Measurements from ENCODE around the gene ZNF408.

DNA sequence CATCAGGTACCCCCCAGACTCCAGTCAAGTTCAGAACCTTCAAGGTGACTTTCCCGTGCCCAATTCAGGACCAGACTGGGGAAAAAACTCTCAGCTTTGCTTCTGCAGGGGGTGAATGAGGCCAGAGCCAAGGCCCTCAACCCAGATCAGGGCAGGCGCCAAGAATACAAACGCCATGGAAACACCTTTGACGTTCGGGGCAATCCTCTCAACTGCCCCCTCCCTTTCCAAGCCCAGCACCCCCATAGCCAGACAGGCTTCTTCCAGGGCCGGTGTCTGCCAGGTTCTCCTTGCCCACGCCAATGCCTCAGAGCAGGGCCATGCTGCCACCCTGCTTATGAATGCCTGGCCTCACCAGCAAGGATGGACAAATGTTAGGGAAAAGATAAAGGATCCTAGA is 6.2 kb upstream of the ZNF408 start:
- TF ChIP-seq, protein P1, sequence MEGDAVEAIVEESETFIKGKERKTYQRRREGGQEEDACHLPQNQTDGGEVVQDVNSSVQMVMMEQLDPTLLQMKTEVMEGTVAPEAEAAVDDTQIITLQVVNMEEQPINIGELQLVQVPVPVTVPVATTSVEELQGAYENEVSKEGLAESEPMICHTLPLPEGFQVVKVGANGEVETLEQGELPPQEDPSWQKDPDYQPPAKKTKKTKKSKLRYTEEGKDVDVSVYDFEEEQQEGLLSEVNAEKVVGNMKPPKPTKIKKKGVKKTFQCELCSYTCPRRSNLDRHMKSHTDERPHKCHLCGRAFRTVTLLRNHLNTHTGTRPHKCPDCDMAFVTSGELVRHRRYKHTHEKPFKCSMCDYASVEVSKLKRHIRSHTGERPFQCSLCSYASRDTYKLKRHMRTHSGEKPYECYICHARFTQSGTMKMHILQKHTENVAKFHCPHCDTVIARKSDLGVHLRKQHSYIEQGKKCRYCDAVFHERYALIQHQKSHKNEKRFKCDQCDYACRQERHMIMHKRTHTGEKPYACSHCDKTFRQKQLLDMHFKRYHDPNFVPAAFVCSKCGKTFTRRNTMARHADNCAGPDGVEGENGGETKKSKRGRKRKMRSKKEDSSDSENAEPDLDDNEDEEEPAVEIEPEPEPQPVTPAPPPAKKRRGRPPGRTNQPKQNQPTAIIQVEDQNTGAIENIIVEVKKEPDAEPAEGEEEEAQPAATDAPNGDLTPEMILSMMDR (IDR thresholded peaks at IDR 0.05): no peak
- TF ChIP-seq POLR2A (IDR thresholded peaks at IDR 0.05): no peak

Measured in esophagus squamous epithelium (tissue), 4 donors.